IPS-15b (cell line): Measurements from ENCODE around the gene MOB2.

Experiments
- H3K27me3 ChIP-seq: one replicate; pipeline ENCODE4 v1.6.1; 2013; ENCODE audit warnings: low read length; ENCODE audit not compliant: control insufficient read depth, insufficient read depth
- H3K36me3 ChIP-seq: one replicate; pipeline ENCODE4 v1.6.1; 2013; ENCODE audit warnings: low read length; ENCODE audit not compliant: control insufficient read depth, insufficient read depth
- H3K4me1 ChIP-seq: one replicate; pipeline ENCODE4 v1.6.1; 2013; ENCODE audit warnings: mild to moderate bottlenecking, low read length; ENCODE audit not compliant: control insufficient read depth, insufficient read depth
- H3K4me3 ChIP-seq: one replicate; pipeline ENCODE4 v1.5.1; 2013; ENCODE audit warnings: low read depth, low read length
- H3K9ac ChIP-seq: one replicate; pipeline ENCODE4 v1.6.1; 2013; ENCODE audit warnings: low read depth, mild to moderate bottlenecking, low read length
- H3K9me3 ChIP-seq: one replicate; pipeline ENCODE4 v1.6.1; 2013; ENCODE audit warnings: mild to moderate bottlenecking, low read length; ENCODE audit not compliant: control insufficient read depth, insufficient read depth

The MOB2 gene

DNA sequence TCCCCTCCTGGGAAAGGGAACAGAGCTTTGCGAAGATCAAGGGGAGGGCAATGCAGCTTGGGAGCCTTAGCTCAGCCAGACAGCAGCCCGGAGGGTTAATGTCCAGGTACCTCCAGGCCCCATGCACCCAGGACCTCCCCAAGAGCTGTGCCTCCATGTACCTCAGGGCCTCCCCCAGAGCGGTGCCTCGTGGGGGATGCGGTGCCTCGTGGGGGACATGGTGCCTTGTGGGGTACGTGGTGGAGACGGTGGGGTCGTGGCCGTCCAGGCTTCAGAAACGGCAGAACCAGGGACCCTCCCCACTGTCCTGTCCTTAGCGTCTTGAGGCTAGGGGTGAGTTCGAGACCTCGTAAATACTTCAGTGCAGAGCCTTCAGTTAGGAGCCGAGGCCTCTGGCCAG lies 63.6 kb downstream of the MOB2 start:
- Histone ChIP-seq H3K4me1 (no peaks in the 10 kb centered on the region), H3K4me3 (no peak overlapping the region), H3K9ac (no peak overlapping the region), H3K36me3 (no peaks in the 10 kb centered on the region), H3K9me3 (peaks cover 6% of the 10 kb centered on the region), H3K27me3 (no peaks in the 10 kb centered on the region)

DNA sequence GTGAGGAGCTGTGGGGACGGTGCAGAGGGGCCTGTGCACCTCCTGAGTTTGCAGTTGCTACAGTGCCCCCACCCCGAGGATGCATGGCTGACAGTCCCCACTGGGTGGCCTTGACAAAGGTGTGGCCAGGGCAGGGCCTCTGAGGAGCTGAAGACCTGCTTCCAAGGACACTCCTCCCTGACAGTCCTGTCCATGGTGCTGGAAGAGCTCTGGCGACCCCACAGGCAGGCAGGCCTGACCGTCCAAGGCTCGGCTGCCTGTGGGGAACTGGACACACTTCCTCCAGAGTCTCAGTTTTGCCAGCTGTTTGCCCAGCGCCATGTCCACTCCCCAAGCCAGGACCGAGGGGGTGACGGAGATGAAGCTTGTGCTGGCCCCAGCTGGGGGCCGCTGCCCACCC lies 64.1 kb downstream of the MOB2 start:
- Histone ChIP-seq H3K9me3 (peaks cover 6% of the 10 kb centered on the region), H3K4me3 (no peak overlapping the region), H3K9ac (no peak overlapping the region), H3K27me3 (no peaks in the 10 kb centered on the region), H3K4me1 (no peaks in the 10 kb centered on the region), H3K36me3 (no peaks in the 10 kb centered on the region)

DNA sequence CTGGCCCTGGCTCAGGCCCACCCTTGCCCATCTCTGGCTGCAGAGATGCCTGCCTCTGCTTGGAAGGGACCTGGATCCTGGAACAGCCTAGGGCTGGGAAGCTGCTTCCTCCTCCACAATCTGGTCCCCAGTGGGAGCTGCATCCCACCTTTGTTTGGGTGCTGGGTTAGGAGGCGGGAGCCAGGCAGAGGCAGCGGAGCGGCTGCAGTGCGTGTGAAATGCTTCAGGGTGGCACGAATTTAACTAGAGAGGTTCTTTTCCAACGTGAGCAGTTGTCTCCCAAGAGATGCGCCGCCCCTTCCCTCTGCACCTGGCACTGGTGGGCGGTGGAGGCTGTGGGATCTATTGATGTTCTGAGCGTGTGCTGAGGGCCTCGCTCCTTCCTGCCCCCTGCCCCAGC lies 65.3 kb downstream of the MOB2 start:
- no peak overlapping the region for H3K4me3 ChIP-seq
- peaks cover 15% of the 10 kb centered on the region for H3K9me3 ChIP-seq
- H3K27me3 ChIP-seq, result no peaks in the 10 kb centered on the region
- H3K9ac ChIP-seq, result no peak overlapping the region
- no peaks in the 10 kb centered on the region for H3K36me3 ChIP-seq
- no peaks in the 10 kb centered on the region for H3K4me1 ChIP-seq

GRCh38 chr11:1419811-1420210 lies 66.8 kb downstream of the MOB2 start:
- no peak overlapping the region for H3K4me3 ChIP-seq
- H3K4me1 ChIP-seq, result no peaks in the 10 kb centered on the region
- no peak overlapping the region for H3K9ac ChIP-seq
- H3K27me3 ChIP-seq, result no peaks in the 10 kb centered on the region
- H3K36me3 ChIP-seq, result no peaks in the 10 kb centered on the region
- peaks cover 26% of the 10 kb centered on the region for H3K9me3 ChIP-seq
